Heart left ventricle (tissue), 13 donors: ENCODE data around the gene VEGFC.

Experiments used
- CTCF ChIP-seq, 12 donors: fragments of 200-600 bp; sonication (generic) in 4 of 12; IDR thresholded peaks; one replicate each; pipeline versions ENCODE4 v1.5.0 to v1.8.0; 2018 to 2022; ENCODE audit warnings: antibody characterized with exemption in 12 of 12, mild to moderate bottlenecking in 5 of 12
- POLR2A ChIP-seq, 2 donors: fragments of 450-650 bp; IDR thresholded peaks; one replicate each; pipeline ENCODE4 v1.6.1; 2017; ENCODE audit warnings: antibody characterized with exemption in 2 of 2, mild to moderate bottlenecking in 2 of 2, moderate library complexity in 2 of 2
- donor health status: ischemic (EF 13 %, LVEDD 7.1; RV severe dilation, severe dysfunction).
- donor health status: DM: no; HTN: yes; CAD: no.
- donor health status: DM: no; HTN: no; CAD: no.
- donor health status: ischemic (EF 25% LVEDD 6.9; RV normal size, moderate dysfunction).
- donor health status: ischemic (EF 25% LVEDD 5.7; RV mildly dilated, moderate dysfunction).
- donor health status: ischemic (EF 35%, LVEDD 5.7; RV mildly dilated, moderate dysfunction).
- donor health status: nonischemic (EF 11% LVEDD 7.7; RV severe dilation, severe dysfunction).
- donor health status: DM: yes; HTN: yes; CAD: no.
- donor health status: PGD.
- donor health status: ischemic (EF 29% LVEDD 5.4; RV normal size, mild dysfunction).
- donor health status: nonischemic (EF 23%, LVEDD 6.1; RV moderate dilation, normal function).

- TF ChIP-seq CTCF (IDR thresholded peaks at IDR 0.05) (no peak), POLR2A (IDR thresholded peaks at IDR 0.05) (no peak)
Measured at GRCh38 chr4:176774852-176775251, 17.9 kb downstream of the VEGFC start.
